ENCODE measurements around the gene SLC25A53.

Gene SLC25A53

GRCh38 chrX:104156630-104157529 is at the start of gene SLC25A53:
TSS of gene SLC25A53 (minus strand) at chrX:104157009. CDS start at chrX:104105257, 51,752 bp downstream.
- peak; percentile 75 for DNase-seq

- no peak for DNase-seq
Measured at GRCh38 chrX:104205548-104205947, 48.7 kb upstream of the SLC25A53 start.

GRCh38 chrX:104195489-104196084 is 38.8 kb upstream of the SLC25A53 start:
- DNase-seq = no peak

- no peak for DNase-seq
Measured at GRCh38 chrX:104195013-104195412, 38.2 kb upstream of the SLC25A53 start.

GRCh38 chrX:104193485-104193884 is 36.7 kb upstream of the SLC25A53 start:
- no peak for DNase-seq

GRCh38 chrX:104189837-104190236 is 33.0 kb upstream of the SLC25A53 start:
- DNase-seq = no peak

GRCh38 chrX:104187931-104188330 is 31.1 kb upstream of the SLC25A53 start:
- DNase-seq = no peak

GRCh38 chrX:104183685-104184084 is 26.9 kb upstream of the SLC25A53 start:
- no peak for DNase-seq

GRCh38 chrX:104173841-104174240 is 17.0 kb upstream of the SLC25A53 start:
- DNase-seq = no peak

GRCh38 chrX:104172788-104173187 is 16.0 kb upstream of the SLC25A53 start:
- DNase-seq = no peak

- DNase-seq = no peak
Measured at GRCh38 chrX:104172121-104172520, 15.3 kb upstream of the SLC25A53 start.

GRCh38 chrX:104168127-104168526 is 11.3 kb upstream of the SLC25A53 start:
- no peak for DNase-seq

- no peak for DNase-seq
Measured at GRCh38 chrX:104166735-104167436, 10.1 kb upstream of the SLC25A53 start.

- peak; percentile 85 for DNase-seq
Measured at GRCh38 chrX:104165894-104166734, 9.3 kb upstream of the SLC25A53 start, which contains the start of gene FAM199X. TSS of gene FAM199X (plus strand) at chrX:104166453. CDS start at chrX:104166786, 333 bp downstream.

- DNase-seq = no peak
Measured at GRCh38 chrX:104151037-104151436, 5.8 kb downstream of the SLC25A53 start.

- no peak for DNase-seq
Measured at GRCh38 chrX:104141087-104141760, 15.6 kb downstream of the SLC25A53 start.

- no peak for DNase-seq
Measured at GRCh38 chrX:104137496-104137895, 19.3 kb downstream of the SLC25A53 start.

- DNase-seq = peak; percentile 40
Measured at GRCh38 chrX:104136241-104137019, 20.4 kb downstream of the SLC25A53 start.

GRCh38 chrX:104135677-104136076 is 21.1 kb downstream of the SLC25A53 start:
- no peak for DNase-seq

- no peak for DNase-seq
Measured at GRCh38 chrX:104134583-104135261, 22.1 kb downstream of the SLC25A53 start.

Data from activated T-cell treated with anti-CD3 and anti-CD28 coated beads, Interleukin-2, amount 50 U/mL, for 1 hour (primary cell).